Measurements from ENCODE around the gene GRIFIN.
"Not testable (repeated sequence)": the region's sequence is repeated elsewhere in the genome, so short reads cannot be mapped to it uniquely, and the experiment has no call there.

The GRIFIN gene

DNA sequence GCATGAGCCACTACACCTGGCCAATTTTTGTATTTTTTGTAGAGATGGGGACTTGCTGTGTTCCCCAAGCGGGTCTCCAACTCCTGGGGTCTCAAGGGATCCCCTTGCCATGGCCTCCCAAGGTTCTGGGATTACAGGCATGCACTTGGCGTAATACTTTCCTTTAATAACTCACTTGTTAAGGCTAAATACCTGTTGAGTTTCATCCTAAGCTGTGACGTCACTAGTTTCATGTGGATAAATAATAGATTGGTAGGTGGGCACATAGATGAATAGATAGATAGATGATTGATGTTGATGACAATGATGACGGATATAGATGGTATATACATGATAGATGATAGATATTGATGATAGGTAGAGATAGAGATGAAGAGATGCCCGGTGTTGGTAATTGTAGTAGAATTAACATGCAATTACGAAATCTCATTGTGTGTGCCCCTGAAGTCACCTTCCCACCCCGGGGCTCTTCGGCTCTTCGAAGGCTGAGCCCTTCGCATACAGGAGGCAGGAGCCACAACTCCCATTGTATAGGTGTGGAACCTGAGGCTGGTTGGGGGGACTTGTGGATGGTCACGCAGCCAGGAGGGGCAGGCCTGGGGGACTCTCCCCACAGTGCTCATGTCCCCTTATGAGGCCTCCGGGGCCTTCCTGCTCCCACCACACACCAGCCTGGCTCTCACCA, 2.6 kb downstream of the GRIFIN start:
- no peaks in the 10 kb centered on the region for H3K9me3 ChIP-seq
- peaks cover 19 to 30% of the 10 kb centered on the region in 2 experiments for H3K4me1 ChIP-seq (ENCODE audit: control insufficient read depth in 1 of 2, insufficient read depth in 1 of 2, low read depth in 1 of 2, low read length in 1 of 2)
- H3K36me3 ChIP-seq: no peaks in the 10 kb centered on the region
- H3K4me3 ChIP-seq (ENCODE audit: low read depth in 1 of 2, low read length in 1 of 2): no peak overlapping the region
- no peak overlapping the region for H3K27ac ChIP-seq
- peaks cover 30% of the 10 kb centered on the region for H3K27me3 ChIP-seq
- TF ChIP-seq, protein P1, sequence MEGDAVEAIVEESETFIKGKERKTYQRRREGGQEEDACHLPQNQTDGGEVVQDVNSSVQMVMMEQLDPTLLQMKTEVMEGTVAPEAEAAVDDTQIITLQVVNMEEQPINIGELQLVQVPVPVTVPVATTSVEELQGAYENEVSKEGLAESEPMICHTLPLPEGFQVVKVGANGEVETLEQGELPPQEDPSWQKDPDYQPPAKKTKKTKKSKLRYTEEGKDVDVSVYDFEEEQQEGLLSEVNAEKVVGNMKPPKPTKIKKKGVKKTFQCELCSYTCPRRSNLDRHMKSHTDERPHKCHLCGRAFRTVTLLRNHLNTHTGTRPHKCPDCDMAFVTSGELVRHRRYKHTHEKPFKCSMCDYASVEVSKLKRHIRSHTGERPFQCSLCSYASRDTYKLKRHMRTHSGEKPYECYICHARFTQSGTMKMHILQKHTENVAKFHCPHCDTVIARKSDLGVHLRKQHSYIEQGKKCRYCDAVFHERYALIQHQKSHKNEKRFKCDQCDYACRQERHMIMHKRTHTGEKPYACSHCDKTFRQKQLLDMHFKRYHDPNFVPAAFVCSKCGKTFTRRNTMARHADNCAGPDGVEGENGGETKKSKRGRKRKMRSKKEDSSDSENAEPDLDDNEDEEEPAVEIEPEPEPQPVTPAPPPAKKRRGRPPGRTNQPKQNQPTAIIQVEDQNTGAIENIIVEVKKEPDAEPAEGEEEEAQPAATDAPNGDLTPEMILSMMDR (IDR thresholded peaks at IDR 0.05): no peak

DNA sequence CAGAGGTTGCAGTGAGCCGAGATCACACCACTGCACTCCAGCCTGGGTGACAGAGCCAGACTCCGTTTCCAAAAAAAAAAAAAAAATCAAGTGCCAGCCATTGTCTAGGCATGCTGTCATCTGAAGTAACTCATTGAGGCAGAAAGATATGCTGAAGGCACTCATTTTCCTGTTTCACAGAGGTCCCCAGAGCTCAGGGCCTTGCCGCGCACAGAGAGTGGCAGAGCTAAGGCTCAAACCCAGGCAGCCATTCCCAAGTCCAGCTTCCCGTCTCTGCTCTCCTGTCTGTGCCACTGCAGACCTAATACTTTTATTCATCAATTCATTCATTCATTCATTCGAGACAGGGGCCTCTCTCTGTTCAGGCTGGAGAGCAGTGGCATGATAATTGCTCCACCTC, 3.5 kb downstream of the GRIFIN start:
- TF ChIP-seq, protein P1 (IDR thresholded peaks at IDR 0.05): no peak
- Histone ChIP-seq H3K27me3 (peaks cover 21% of the 10 kb centered on the region), H3K36me3 (no peaks in the 10 kb centered on the region), H3K27ac (no peak overlapping the region), H3K4me1 (ENCODE audit: control insufficient read depth in 1 of 2, insufficient read depth in 1 of 2, low read depth in 1 of 2, low read length in 1 of 2) (peaks cover 19 to 30% of the 10 kb centered on the region in 2 experiments), H3K9me3 (no peaks in the 10 kb centered on the region), H3K4me3 (ENCODE audit: low read depth in 1 of 2, low read length in 1 of 2) (no peak overlapping the region)

DNA sequence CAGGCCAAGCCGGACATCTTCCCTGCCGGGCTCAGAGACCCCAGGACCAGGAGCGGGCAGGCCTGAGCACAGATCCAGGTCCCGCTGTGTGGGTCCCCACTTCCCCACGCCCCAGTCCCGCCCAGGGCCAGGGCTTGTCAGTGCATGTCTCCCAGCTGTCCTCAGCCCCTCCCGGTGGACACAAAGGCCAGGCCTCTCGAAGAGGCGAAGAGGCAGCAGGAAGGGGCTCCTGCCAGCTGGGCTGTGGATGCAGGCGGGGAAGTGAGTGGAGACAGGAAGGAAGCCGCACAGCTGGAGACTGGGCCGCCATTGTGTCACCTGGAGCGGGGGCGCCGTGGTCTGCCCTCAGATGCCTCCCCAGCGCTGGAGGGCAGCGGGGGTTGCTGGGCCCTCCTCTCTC, 4.8 kb downstream of the GRIFIN start:
- TF ChIP-seq, protein P1 (IDR thresholded peaks at IDR 0.05): no peak
- H3K36me3 ChIP-seq: no peaks in the 10 kb centered on the region
- no peaks in the 10 kb centered on the region for H3K9me3 ChIP-seq
- no peak overlapping the region for H3K4me3 ChIP-seq (ENCODE audit: low read depth in 1 of 2, low read length in 1 of 2)
- H3K4me1 ChIP-seq (ENCODE audit: control insufficient read depth in 1 of 2, insufficient read depth in 1 of 2, low read depth in 1 of 2, low read length in 1 of 2): peaks cover 23 to 31% of the 10 kb centered on the region in 2 experiments
- no peak overlapping the region for H3K27ac ChIP-seq
- peaks cover 9% of the 10 kb centered on the region for H3K27me3 ChIP-seq

DNA sequence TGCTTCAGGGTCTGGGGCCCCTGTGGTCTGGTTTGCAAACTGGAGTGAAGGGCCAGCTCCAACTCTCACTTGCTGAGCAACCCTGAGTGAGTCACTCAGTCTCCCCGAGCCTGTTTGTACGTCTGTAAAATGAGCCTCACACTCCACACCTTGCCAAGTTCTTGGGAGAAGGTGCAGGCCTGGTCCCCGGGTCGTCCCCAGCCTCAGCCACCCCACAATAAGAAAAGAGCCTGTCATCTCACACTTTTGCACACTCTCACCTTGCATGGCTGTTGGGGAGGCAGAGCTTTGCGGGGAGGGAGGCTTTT, 5.2 kb downstream of the GRIFIN start:
- Histone ChIP-seq H3K9me3 (no peaks in the 10 kb centered on the region), H3K4me3 (ENCODE audit: low read depth in 1 of 2, low read length in 1 of 2) (no peak overlapping the region), H3K4me1 (ENCODE audit: control insufficient read depth in 1 of 2, insufficient read depth in 1 of 2, low read depth in 1 of 2, low read length in 1 of 2) (peaks cover 23 to 31% of the 10 kb centered on the region in 2 experiments), H3K27ac (no peak overlapping the region), H3K27me3 (peaks cover 9% of the 10 kb centered on the region), H3K36me3 (no peaks in the 10 kb centered on the region)
- TF ChIP-seq, protein P1 (IDR thresholded peaks at IDR 0.05): no peak

DNA sequence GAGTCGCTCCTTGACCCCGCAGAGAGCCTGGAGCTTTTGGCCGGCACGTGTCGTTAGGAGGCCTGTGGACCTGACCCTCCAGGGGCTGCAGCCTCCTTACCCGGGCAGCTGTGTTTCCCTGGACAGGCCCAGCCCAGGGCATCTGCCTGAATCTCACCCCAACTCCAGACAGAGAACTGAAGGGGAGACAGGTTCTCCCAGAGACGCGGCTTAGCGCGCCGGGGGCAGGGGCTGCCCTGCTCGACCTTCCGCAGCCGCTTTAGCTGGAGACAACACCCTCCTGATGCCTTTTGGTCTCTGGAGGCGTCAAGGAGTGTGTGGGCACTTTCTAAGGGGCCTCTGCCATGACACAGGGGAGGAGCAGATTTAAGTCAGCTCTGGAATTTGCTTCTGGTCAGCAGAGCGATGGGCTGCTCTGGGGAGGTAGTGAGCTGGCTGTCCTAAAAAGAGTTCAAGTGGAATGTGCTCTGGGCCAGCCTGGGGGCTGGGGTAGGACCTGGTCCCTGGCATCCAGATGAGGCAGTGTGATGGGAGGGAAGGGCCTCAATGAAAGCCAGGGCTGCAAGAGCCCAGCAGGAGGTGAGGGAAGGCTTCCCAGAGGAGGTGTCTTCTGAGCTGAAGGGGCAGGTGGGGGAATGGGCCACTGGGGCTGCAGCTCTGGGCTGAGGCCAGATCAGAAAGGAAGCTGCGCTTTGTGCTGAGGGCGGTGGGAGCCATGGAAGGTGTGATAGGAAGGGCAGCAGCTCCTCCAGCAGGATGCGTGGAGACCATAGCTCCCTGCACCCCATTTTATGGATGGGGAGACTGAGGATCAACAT, 5.8 kb downstream of the GRIFIN start:
- no peaks in the 10 kb centered on the region for H3K36me3 ChIP-seq
- no peaks in the 10 kb centered on the region for H3K9me3 ChIP-seq
- H3K4me1 ChIP-seq (ENCODE audit: control insufficient read depth in 1 of 2, insufficient read depth in 1 of 2, low read depth in 1 of 2, low read length in 1 of 2): peaks cover 23 to 31% of the 10 kb centered on the region in 2 experiments
- H3K4me3 ChIP-seq (ENCODE audit: low read depth in 1 of 2, low read length in 1 of 2): no peak overlapping the region
- TF ChIP-seq, protein P1 (IDR thresholded peaks at IDR 0.05): no peak
- peak overlapping the region; percentile 30 for H3K27ac ChIP-seq
- peaks cover 9% of the 10 kb centered on the region for H3K27me3 ChIP-seq

DNA sequence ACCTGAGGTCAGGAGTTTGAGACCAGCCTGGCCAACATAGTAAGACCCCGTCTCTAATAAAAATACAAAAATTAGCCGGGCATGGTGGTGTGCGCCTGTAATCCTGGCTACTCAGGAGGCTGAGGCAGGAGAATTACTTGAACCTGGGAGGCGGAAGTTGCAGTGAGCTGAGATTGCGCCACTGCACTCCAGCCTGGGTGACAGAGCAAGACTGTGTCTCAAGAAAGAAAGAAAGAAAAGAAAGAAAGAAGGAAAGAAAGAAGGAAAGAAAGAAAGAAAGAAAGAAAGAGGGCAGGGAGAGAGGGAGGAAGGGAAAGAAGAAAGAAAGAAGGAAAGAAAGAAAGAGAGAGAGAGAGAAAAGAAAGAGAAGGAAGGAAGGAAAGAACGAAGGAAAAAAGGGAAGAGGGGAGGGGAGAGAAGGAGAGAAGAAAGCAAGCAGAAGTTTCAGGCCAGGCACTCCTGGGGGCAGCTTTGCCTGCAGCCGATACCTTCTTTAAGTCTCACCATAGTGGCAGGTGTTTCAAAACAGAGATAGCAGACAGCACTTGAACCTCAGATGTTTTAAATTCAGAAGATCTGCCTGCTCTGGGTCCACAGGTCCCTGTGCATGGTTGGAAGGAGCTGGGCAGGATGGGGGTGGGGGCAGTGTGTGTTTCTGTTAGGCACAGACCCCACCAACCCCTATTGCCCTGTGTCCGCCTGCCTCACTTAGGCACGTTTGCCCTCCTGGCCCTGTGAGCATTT, 6.6 kb downstream of the GRIFIN start:
- Histone ChIP-seq H3K4me1 (ENCODE audit: control insufficient read depth in 1 of 2, insufficient read depth in 1 of 2, low read depth in 1 of 2, low read length in 1 of 2) (peaks cover 23 to 31% of the 10 kb centered on the region in 2 experiments), H3K27ac (peak overlapping the region; percentile 30), H3K4me3 (ENCODE audit: low read depth in 1 of 2, low read length in 1 of 2) (peak overlapping the region in 1 of 2 experiments; percentile 31)
- H3K27me3 ChIP-seq, H3K36me3 ChIP-seq, H3K9me3 ChIP-seq: not testable (repeated sequence)

Data from neutrophil (primary cell).